Smooth muscle cell of the brain vasculature (primary cell): ENCODE results near the gene CCDC192.
"Not testable (repeated sequence)": the region's sequence is repeated elsewhere in the genome, so short reads cannot be mapped to it uniquely, and the experiment has no call there.

Experiments used
- DNase-seq: peaks from one replicate; pipeline ENCODE4 v3.0.0-alpha.2; 2012; ENCODE audit warnings: low read depth, low spot score

The CCDC192 gene

DNA sequence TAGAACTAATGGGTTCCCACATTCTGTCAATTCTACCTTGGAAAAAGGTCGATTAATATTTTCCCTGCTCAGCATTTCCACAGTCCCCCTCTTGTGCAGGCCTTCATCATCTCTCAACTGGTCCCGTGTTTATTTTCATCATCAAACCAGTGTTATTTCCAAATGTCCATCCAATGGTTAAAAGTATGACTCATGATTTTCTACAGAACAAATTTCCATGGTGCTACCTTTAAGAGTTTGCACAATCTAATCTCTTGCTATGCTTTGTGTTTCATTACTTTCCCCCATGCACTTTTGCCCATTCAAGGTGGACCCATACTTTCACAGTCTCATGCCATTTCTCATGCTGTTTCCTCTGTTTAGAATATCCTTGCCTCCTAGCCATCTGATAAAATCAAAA is 143.7 kb downstream of the CCDC192 start:
- no peak for DNase-seq

GRCh38 chr5:127847641-127848040 is 144.4 kb downstream of the CCDC192 start:
- DNase-seq, result not testable (repeated sequence)

DNA sequence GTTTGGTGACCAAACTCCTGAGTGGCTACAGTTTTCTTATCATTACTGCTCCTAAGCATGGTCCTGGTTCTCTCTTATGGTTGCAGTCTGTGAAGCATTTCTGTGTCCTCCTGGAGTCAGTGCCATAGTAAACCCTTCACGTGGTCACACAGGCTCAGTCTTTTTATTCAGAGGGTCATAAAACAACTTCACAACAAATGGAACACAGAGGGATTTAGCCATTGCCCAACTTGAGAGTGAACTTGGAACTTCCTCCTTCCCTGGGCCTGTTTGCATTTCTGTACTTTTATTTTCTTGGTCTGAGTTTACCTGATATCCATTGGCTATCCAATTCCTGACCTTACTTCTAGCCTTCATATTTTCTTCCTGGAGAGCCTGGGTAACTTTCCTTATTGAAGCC is 144.9 kb downstream of the CCDC192 start:
- no peak for DNase-seq

- no peak for DNase-seq
Observed at GRCh38 chr5:127849408-127849807, 146.2 kb downstream of the CCDC192 start.

DNA sequence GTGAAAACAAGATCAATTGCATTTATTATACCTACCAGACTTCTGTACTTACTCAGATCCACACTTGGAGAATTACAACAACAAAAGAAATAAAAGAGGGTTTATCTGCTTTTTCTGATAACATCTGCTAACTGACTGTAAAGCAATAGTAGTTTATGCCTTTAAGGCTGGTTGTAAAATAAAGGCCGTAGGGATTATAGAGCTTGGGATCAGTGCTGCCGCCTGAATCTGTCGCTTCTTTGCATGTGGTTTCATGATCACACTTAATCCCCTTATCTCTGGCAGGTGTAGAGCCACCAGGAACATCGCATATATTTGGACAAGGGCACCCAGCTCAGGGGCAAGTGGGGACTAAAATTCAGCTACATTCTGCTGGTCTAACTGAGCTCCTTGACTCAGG is 146.7 kb downstream of the CCDC192 start:
- DNase-seq, result no peak

DNA sequence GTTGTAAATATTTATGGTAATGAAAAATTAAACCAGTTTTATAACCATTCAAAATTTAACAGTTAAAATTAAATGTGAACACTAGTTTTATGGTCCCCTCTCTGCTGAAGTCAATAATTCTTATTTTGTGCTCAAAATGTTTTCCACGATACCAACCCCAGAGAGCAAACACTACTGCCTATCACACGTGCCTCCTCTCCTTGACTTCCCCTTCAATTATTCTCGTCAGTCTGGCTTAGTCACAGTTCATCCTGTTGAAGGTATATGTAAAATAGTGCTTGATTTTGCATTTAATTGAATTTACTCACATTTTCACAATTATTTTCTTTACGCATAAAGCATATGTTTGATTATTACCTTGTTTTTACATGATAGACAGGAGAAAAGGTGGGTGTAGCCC is 148.8 kb downstream of the CCDC192 start:
- no peak for DNase-seq

DNA sequence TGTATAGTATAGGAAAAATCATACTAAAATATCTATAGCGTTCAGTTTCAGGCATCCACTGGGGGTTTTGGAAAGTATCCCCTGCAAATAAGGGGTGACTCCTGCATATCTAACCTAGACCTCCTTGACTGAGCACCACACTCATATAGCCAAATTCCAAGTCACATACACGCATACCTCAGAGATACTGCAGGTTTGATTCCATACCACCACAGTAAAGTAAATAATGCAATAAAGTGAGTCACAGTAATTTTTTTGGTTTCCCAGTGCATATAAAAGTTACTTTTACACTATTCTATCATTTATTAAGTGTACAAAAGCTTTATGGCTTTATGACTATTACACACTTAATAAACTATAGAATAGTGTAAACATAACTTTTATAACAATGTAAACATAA is 151.3 kb downstream of the CCDC192 start:
- DNase-seq, result no peak

DNA sequence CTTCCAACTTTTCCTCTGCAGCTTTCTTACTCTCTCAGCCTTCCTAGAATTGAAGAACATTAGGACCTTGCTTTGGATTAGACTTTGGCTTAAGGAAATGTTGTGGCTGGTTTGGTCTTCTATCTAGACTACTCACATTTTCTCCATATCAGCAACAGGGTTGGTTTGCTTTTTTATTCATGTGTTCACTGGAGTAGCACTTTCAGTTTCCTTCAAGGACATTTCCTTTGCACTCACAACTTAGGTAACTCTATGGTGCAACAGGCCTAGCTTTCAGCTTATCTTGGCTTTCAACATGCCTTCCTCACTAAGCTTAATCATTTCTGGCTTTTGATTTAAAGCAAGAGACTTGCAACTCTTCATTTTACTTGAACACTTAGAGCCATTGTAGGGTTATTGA is 153.1 kb downstream of the CCDC192 start:
- no peak for DNase-seq

DNA sequence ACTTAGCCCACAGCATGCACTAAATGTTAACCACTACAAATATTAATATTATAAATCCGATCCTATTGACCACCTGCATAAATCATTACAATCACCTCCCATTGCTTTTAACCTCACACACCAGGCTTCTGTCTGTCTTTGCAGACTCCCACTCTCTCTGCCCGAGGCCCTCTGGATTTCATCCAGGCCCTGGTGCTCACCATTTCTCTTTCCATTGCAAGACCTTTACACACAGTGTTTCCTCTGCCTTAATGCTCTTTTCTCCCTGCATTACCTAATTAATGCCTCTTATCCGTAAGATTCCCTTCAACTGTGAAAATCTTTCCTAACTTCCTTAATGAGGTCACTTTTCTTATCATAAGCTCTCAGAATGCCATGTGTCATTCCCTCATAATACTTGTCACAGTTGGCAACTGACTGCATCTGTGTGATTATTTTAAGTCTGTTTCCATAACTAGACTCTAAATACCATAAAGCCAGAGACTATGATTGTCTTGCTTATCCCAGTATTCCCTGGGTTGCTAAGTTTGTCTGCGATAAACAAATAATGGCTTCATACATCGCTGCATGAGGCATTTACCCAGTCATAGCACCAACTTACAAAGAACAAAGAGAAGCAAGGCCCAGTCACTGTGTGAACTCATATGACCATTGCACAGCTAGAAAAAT is 155.1 kb downstream of the CCDC192 start:
- no peak for DNase-seq

DNA sequence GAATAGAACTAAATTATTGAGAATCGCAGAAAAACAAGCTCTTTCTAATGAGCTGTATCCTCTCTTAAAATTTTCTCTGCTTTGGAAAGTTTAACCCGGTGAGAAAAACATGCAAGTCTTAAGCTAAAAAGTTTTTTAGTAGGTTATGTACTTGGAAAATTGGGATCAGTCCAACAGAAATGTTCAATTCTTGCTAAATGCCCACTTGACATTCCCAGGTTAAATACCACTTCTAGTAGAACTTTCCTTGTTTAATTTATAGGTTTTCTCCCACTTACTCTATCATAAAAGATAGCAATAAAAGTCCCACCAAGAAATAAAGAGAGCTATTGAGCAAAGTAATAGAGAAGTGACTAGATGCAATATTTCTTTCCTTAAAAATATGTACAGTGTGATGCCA is 157.1 kb downstream of the CCDC192 start:
- DNase-seq, result no peak

DNA sequence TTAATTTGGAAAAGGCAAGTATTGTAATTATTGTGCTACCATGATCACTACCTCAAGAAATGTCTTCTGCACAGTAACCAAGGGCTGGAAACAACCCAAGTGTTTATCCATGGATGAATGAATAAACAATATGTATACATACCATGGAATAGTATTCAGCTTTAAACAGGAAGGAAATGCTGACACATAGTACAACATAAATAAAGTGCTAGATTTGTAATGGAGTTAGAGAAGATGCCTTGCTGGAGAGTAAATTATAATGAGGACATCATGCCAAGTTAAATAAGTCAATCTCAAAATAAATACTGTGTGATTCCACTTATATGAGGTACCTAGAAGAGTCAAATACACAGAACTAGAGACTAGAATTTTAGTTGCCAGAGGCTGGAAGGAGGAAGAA is 160.0 kb downstream of the CCDC192 start:
- DNase-seq, result no peak

GRCh38 chr5:127863610-127864395 is 160.6 kb downstream of the CCDC192 start:
- DNase-seq, result no peak

- no peak for DNase-seq
Observed at GRCh38 chr5:127864511-127864910, 161.3 kb downstream of the CCDC192 start.

GRCh38 chr5:127865273-127865672 is 162.1 kb downstream of the CCDC192 start:
- DNase-seq, result no peak

DNA sequence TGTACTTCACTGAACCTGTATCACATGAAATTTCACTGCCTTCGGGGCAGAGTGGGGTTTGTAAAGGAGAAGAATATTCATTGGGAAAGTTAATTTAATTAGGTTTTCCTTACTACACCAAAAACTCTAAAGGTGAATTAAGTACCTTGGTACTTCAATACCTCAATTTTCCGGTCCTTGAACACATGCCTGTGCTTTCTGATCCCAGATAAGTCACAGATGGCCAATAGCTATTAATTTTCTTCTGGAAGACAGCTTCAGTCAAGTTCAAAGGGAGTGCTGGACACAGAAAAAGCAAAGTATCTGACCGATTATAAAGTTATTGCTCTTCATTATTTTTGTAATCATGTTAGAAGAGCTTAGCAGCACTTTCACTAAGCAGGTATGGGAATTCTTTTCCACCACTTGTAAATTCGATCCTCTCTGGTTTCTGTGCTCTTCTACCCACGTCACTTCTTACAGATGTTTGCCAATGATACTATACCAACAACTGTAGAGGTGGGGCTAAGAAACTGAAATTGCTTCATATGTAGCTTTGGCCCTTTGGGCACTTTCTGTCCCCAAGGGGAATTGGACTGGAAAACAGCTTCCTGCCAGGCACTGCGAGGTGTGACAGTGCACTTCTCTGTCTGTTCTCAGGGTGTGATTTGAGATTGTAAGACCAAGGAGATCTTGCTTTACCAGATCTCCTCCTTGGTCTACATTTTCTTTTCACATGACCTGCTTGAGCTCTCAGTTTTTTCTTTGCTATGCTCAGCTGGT is 164.0 kb downstream of the CCDC192 start:
- no peak for DNase-seq

- no peak for DNase-seq
Observed at GRCh38 chr5:127870914-127871313, 167.7 kb downstream of the CCDC192 start.

DNA sequence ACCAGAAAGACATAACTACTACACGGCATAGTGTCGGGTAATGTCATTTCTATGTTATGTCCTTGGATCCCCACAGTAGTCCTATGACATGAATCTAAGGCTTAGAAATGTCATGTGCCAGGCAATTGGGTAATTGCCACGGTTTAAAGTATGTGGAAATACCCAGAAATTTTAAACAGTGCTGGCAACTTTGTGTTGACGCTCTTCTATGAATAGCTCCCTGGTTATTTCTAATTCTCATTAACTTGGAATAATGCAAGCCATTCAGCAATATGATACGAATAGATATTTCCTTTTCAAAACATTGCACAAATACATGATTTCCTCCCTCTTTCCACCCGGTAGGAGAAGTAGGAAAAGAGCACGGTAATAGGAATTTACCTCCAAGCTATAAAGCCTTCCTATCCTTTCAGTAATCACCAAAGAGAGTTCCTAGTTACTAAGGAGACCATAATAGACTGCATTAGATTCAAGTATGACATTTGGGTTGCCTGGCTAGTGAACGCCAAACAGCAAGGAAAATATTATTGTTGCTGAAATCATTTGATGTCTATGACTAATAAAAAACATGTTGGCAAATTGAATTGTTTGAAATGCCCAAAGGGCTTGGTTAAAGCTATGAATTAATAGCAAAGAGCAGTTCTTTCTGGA is 168.4 kb downstream of the CCDC192 start:
- peak; percentile 45 for DNase-seq

DNA sequence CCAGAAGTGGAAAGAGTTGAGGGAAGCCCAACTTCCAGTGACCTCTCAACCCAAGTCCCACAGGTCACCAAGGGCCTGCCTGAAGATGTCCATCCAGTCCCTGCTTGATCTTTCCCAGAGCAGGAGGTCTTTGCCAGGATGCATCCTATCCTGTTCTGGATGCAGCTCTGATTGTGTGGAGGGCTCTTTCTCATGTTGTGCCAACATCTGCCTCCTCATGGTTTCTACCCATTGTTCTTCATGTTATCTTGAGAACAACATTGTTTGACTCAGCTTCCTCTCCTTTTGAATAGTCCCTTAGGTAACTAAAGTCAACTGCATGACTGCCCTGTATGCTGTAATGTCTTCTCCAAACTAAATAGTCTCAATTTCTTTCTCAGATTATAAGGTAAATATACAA is 169.3 kb downstream of the CCDC192 start:
- no peak for DNase-seq

DNA sequence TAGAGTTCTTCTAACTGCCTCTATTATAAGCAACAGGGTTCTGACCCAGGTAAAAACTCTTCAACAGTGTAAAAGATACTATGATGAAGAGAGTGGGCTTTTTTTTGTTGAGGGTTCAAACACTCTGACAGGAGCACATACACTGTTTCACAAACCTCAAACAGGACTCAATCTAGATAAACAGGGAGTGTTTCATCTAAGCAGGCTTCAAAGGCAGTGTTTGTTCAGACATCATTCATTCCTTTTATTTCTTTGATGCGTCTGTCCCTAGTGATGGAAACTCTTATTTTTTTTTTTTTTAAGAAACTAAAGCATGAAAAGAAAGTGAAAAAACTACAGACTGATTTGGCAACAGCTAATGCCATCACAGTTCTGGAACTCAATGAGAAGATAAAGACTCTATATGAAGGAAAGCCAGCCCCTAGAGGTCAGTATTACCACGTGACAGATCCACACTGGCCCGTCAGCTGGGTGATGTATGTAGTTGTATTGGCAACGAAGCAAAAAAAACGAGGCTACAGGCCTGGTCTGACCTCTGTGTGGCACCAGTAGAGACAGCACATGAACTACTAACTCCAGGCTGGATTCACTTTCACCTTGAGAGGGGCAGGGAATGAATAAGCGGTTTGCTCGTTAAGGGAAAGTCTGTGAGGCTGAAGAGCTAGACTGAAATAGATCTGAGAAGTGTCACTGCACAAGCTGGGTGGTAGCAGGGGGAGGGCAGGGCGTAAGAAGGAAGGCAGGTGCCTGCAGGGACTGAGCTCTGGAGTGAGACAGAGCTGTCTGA is 172.2 kb downstream of the CCDC192 start:
- DNase-seq, result peak; percentile 32

- no peak for DNase-seq
Observed at GRCh38 chr5:127876384-127876783, 173.2 kb downstream of the CCDC192 start.

GRCh38 chr5:127878174-127878750 is 175.1 kb downstream of the CCDC192 start:
- no peak for DNase-seq
